GM12873 (cell line): Measurements from ENCODE around the gene GRB10.

ENCODE experiments used
- TF ChIP-seq, protein P1 (sequence below): IDR thresholded peaks from 2 replicates; pipeline ENCODE4 v1.5.1; 2012; ENCODE audit warnings: low read depth, mild to moderate bottlenecking, moderate library complexity, low read length, control low read depth; ENCODE audit not compliant: insufficient read depth; ENCODE audit errors: missing control alignments

The GRB10 gene

DNA sequence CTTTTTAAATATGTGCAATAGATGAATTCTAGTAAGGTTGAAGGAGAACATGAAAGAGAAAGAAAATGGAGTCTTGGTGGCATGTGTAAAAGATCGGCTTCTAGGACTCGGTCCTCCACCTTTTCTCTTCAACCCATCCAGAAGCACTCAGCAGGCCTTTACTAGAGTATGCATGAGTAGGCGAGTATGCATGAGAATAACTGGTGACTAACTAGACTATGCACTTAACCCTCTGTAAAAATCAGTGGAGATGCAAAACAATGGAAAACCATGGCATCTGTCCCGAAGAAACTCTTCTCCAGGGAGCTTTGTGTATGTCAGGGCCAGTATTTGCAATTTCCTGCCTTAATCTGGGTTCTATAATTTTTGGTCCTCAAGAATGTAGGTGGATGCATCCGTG, 40.0 kb upstream of the GRB10 start:
- TF ChIP-seq, protein P1, sequence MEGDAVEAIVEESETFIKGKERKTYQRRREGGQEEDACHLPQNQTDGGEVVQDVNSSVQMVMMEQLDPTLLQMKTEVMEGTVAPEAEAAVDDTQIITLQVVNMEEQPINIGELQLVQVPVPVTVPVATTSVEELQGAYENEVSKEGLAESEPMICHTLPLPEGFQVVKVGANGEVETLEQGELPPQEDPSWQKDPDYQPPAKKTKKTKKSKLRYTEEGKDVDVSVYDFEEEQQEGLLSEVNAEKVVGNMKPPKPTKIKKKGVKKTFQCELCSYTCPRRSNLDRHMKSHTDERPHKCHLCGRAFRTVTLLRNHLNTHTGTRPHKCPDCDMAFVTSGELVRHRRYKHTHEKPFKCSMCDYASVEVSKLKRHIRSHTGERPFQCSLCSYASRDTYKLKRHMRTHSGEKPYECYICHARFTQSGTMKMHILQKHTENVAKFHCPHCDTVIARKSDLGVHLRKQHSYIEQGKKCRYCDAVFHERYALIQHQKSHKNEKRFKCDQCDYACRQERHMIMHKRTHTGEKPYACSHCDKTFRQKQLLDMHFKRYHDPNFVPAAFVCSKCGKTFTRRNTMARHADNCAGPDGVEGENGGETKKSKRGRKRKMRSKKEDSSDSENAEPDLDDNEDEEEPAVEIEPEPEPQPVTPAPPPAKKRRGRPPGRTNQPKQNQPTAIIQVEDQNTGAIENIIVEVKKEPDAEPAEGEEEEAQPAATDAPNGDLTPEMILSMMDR: no peak

DNA sequence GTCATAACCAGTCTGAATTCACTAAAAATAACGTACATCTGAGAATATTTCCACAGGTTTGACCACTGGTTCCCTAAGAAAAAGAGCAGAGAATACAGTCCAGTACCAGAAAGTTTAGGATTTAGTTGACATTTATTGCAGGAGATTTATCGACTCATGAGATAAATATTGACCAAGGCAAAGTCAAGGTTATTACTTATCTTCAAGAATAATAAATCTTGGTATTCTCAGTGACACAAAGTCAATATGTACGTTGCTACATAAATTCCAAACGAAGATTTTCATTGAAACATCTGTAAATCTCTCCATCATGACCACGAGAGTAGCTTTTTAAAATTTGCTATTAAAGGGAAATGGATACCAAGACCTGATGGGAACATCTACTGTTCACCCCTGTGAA, 39.4 kb upstream of the GRB10 start:
- TF ChIP-seq, protein P1: no peak

DNA sequence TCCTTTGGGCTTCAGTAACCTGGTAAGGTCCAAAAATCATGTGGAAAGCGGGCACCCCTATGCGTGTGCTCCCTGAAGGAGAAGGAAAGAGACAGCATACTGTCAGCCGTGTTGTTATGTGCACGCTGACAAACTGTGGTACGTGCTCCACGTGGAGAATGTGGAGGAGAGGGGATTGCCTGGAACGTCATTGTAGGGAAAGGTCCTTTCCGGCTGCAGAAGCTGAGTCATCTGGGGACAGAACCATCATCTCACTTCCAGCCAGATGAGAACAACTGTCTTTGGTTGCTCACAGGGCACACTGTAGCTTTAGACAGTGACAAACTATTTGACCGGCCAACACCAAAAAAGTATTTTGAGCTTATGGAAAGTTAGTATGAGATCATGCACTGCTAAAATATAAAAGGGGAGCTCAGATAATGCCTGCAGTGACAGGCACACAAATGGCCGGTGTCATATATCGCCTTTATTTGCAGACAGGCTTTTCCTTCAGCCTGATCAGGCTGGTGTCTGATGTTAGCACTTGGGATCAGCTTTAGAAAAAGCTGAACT, 38.8 kb upstream of the GRB10 start:
- TF ChIP-seq, protein P1: no peak

DNA sequence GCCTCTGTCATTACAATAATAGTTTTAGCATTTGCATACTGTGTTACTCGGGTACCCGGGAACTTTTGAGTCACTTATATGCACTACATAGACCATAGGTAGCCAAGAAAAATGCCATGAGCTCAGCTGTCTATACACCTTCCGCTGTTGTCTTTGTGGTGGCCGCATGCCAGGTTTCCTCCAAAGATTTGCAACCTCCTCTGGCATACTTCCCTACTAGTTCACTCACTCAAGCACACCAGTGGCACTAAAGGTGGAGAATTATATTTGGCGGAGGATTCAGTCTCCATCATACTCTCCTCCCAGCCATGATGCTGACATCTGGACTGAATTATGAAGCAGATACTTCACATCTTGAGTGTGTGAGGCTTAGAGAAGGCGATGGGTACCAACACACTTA, 35.6 kb upstream of the GRB10 start:
- TF ChIP-seq, protein P1: no peak

DNA sequence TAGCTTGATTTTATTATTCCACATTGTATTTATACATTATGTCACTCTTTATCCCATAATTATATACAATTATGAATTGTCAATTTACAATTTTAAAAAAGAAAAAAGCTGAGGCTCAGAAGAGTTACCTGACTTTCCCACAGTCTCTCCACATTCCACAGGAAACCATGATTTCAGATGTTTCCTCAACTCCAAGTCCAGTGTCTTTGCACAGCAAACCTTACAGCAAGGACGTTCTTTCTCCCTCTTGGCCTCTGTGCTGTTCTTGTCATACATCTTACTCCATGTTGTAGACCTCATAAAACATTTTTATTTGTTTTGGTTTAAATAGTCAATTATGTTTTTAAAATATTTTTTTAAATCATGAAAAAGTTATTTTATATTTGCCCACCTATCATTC, 34.9 kb upstream of the GRB10 start:
- TF ChIP-seq, protein P1: no peak

DNA sequence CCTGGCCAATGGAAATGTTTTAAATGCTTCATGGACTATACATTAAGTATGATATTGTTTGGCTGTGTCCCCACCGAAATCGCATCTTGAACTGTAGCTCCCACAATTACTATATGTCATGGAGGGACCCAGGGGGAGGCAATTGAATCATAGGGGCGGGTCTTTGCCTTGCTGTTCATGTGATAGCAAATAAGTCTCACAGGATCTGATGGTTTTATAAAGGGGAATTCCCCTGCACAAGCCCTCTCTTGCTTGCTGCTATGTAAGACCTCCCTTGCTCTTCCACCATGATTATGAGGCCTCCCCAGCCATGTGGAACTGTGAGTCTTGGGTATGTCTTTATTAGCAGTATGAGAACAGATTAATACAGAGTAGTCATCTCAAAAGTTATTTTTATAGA, 32.4 kb upstream of the GRB10 start:
- TF ChIP-seq, protein P1: no peak

DNA sequence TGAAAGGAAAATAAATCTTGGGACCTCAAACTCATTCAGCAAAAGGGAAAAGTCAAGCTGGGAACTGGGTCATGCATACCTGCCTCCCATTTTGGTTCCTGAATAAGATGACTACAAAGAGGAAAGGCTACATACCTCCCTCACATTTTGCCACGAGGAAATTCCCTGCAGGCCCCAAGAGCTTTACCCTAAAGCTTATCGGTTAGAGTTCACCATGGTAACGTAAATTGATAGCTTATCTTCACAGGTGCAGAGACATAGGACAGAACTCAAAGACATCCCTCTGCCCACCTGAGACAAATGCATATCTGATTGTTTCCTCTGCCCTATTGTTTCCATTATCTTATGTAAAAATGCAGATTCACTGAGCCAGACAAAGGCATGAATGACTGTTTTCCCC, 31.5 kb upstream of the GRB10 start:
- TF ChIP-seq, protein P1: no peak
